GM10847 (cell line): ENCODE measurements around the gene ZNRF1.

Experiments used
- POLR2A ChIP-seq: IDR thresholded peaks from 2 replicates; pipeline ENCODE4 v1.6.1; 2011; ENCODE audit not compliant: insufficient read length; ENCODE audit errors: extremely low read depth

Gene ZNRF1

DNA sequence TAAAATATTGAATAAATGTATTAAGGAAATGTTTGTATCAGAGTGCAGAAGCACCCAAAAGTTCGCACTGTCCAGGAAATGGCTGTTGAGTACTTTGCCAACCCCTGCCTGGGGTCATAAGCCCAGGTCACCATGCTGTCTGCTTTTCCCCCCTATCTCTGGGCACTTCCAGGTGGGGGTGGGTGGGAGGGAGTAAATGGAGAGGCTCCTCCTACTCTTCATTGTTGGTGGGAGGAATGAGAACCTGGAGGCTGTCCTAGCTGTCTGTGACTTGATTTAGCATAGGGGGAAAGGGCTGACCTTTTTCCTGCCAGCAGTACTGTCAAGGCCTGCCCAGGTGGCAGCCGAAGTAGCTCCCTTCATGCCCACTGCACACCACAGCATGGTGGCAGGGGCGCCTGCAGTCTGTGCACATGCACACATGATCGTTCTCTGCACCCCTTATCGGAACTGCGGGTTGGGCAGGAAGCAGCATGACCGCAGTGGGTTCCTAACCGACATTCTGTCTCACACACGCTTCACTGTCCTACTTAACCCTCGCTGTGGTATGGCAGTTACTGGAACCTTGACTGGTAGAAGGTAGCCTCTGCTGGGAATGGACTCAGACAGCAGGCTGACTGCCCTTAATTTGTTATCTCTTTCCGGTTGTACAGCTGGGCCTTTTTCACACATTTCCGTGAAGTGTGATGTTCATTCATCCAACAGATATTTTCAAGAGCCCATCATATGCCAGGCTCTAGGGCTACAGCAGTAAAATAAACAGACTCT lies 76.3 kb downstream of the ZNRF1 start:
- no peak for TF ChIP-seq POLR2A

DNA sequence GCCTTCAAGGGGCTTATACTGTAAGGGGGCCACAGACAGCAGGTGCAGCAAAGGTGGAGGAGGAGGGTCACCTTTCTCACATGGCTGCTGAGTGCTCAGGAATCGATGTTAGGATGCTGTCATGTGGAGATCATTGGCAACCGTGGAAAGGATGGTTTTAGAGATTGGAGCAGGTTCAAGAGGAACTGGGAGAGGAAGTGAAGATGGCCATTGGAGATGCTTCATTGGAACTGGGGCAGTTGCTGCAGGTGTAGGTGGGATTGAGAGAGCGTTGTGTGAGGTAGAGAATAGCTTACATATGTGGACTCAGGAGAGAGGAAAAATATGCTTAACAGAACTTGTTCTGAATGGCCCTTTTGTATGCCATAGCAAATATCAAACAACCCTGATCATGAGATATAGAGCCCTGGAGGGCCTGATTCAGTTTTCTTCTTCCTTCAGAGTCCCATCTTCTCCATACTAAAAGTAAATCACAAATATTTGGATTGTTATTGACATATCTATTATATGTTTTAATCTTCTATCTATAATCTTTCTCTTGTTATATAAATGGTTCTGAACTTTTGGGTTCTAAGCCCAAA lies 77.0 kb downstream of the ZNRF1 start:
- no peak for TF ChIP-seq POLR2A

DNA sequence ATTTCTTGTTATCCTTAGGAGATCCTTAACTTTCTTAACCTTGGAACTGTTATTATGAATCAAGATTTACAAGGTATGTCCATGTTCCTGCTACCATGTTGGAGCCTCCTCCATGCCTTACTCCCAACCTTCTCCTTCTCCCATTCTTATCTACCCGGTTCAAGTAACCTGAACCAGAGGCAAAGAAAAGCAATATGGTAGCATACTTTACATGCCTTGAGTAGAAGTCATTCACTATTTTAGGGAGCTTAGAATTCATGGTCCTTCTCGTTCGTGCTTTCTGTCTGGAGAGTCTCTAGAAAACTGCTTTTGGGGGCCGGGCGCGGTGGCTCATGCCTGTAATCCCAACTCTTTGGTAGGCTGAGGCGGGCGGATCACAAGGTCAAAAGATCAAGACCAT lies 80.1 kb downstream of the ZNRF1 start:
- TF ChIP-seq POLR2A, result no peak

- TF ChIP-seq POLR2A, result no peak
Measured at GRCh38 chr16:75079346-75079926, 80.6 kb downstream of the ZNRF1 start.

GRCh38 chr16:75080205-75081029 lies 81.6 kb downstream of the ZNRF1 start:
- TF ChIP-seq POLR2A, result no peak

DNA sequence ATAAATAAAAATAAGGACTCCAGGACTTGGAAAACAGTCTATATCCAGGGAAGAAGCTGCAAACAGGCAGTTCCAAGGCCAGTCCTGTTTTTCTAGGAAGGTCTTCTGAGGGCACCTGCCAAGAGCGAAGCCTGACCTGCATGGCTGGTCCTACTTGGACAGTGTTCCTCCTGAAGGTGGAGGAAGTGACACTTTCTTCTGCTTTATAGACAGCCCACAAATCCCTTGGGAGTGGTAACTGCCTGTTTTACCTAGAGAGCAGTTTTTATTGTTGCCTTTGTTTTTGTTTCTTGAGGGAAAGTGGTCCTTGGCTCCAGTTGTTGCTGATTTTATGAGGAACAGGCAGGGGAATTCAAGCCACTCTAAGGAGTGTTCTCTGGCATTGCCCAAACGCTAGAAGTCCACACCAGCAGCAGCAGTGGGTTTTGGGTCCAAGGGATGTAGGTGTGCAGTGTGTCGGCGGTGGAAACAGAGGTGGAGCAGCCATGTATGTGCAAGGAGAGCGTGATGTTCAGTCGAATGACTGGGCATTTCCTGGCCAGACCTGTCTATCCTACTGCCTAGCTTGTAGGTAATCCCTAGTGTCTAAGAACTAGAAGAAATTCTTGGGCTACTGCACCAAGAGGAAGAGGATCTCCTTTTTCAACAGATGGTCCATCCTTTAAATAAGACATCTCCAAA lies 82.5 kb downstream of the ZNRF1 start:
- TF ChIP-seq POLR2A, result no peak

DNA sequence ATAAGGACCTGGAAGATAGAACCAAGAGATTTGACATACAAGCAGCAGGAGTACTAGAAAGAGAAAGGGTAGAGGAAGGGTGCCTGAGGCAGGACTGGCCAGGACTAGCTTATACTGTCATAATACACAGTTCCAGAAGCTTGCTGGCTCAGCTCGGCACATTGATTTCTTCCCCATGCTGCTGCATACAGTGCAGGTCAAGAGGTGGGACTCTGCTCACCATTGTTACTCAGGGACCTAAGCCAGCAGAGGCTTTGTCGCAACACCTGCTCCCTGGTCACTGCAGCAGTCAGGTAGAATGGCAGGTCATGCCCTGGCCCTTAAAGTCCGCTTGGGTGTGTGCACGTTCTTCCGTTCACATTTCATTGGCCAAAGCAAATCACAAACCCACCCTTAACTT lies 85.0 kb downstream of the ZNRF1 start:
- TF ChIP-seq POLR2A, result no peak

GRCh38 chr16:75085556-75085955 lies 86.7 kb downstream of the ZNRF1 start:
- TF ChIP-seq POLR2A, result no peak

DNA sequence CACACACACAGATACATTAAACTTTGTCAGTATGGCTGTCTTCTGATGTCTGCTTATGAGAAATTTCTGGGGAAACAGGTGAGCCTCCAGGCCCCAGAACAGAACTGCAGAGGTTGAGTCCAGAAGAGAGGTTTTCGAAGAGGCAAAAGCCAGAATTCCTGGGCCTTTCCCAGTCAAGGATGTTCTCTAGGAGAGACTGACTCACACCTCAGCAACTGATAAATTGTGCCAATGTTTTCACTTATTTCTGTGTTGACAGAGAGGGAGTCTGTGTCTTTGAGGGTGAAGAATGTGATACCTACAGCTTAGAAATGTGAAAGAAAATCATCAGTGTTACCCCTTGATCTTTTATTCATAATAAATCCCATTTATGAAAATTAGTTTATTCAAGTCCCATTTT lies 87.5 kb downstream of the ZNRF1 start:
- TF ChIP-seq POLR2A, result no peak

DNA sequence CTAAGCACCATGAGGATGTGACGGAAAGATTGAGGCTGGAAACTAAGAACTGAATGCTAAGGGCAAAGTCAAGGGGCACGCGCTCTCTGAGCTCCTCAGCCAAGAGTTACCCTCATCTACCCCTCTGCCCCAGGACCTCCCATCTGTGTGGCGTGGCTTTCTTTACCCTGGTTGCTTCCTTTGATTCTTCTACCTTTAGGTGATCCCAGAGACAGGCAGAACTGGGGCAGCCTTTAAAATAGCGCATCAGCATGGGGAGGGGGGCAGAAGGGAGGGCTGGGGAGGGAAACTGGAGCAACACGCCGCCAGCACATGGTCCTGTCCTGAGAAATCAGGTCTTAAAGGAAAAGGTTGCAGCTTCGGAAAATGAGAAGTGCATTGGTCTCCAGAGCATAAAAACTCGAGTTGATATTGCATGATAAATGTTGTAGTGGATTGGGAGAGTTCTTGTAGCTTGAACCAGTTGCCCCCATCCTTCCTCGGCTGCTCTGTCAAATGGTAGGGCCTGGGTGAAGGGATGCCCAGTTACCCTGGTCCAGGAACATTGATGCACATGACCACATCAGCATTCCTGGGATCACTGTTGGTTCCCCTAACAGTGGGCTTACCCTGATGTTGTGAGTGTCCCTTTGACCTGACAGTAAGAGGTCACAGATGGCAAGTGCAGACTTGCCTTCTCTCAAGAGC lies 88.0 kb downstream of the ZNRF1 start:
- no peak for TF ChIP-seq POLR2A

- TF ChIP-seq POLR2A, result no peak
Measured at GRCh38 chr16:75087375-75087979, 88.7 kb downstream of the ZNRF1 start.

DNA sequence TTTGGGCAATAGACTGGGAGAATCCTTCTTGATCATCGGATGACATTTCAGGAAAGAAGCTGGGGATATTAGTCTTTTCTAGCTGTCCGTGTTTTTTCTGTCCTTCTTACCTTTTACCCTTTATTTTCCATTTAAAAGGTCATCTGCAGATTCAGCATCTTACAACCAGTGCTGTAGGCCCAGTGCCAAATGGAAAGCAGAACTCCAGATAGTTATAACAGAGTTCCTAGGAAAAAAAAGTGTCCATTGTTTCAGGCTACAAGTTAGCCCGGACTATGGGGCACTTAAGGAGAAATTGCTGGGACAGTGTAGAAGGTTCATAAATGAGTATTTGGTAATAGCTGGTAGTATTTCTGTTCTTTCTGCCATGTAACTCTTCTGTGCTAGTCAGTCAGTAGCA lies 89.4 kb downstream of the ZNRF1 start:
- TF ChIP-seq POLR2A, result no peak

DNA sequence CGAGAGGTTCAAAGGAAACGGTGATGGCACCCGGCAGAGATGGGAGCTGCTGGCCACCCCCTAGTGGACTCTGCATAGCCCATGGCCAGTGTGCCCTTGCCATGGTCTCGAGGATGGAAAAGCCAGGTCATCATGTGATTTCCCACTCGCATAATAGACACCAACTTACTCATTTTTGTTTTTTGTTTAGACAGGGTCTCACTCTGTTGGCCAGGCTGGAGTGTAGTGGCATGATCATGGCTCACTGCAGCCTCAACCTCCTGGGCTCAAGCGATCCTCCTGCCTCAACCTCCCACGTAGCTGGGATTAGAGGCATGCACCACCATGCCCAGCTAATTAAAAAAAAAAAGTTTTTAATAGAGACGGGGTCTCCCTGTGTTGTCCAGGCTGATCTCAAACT lies 90.1 kb downstream of the ZNRF1 start:
- no peak for TF ChIP-seq POLR2A

GRCh38 chr16:75089486-75090202 lies 90.8 kb downstream of the ZNRF1 start:
- no peak for TF ChIP-seq POLR2A

DNA sequence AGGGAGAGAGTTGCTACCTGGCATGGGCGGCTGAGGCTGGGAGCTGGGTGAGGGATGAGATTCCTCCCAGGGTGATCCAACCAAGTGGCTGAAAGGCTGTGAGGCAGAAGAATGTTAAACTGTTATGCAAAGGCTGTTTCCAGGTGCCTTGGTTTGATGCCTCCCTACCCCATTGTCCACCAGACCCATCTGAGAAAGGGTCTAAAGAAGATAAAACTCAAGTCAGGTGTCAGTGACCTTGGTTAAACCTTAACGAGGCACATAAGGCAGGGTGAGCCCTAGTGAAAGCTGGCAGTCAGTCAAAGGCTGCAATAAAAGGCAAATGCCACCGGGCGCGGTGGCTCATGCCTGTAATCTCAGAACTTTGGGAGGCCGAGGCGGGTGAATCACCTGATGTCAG lies 94.0 kb downstream of the ZNRF1 start:
- TF ChIP-seq POLR2A, result no peak
